Neural cell (in vitro differentiated cells): ENCODE data around the gene CCDC15. TPM values are rescaled to one million over a fixed set of nuclear protein-coding genes. Genes with fewer than 3 reads are reported as not detected.

ENCODE experiments used
- H2AFZ ChIP-seq: fragments of 200-600, 300-800 bp; sonication (generic), shearing (Covaris generic); 2 replicates; pipeline ENCODE4 v1.6.0; 2014; ENCODE audit warnings: low read depth, mild to moderate bottlenecking, antibody characterized with exemption, low read length, moderate library complexity
- H3F3A ChIP-seq: fragments of 200-600 bp; shearing (Covaris generic); 2 replicates; pipeline ENCODE4 v1.6.1; 2016; ENCODE audit warnings: mild to moderate bottlenecking, moderate library complexity, mixed read lengths, antibody characterized with exemption, low read length; ENCODE audit not compliant: insufficient read depth, poor library complexity, severe bottlenecking
- H3K27ac ChIP-seq: fragments of 200-600, 300-800 bp; sonication (generic), shearing (Covaris generic); 2 replicates; pipeline ENCODE4 v1.5.1; 2014; ENCODE audit warnings: mild to moderate bottlenecking, low read length, moderate library complexity
- H3K27me3 ChIP-seq: fragments of 300-800, 200-600 bp; sonication (generic), shearing (Covaris generic); 2 replicates; pipeline ENCODE4 v1.6.0; 2014; ENCODE audit warnings: mild to moderate bottlenecking, low read depth, low read length, moderate library complexity; ENCODE audit not compliant: insufficient read depth
- H3K36me3 ChIP-seq: fragments of 300-800, 200-600 bp; sonication (generic), shearing (Covaris generic); 2 replicates; pipeline ENCODE4 v1.5.1; 2014; ENCODE audit warnings: mild to moderate bottlenecking, antibody characterized with exemption, low read length, moderate library complexity; ENCODE audit not compliant: insufficient read depth
- H3K4me2 ChIP-seq: fragments of 300-800, 200-600 bp; sonication (generic), shearing (Covaris generic); 2 replicates; pipeline ENCODE4 v1.6.0; 2014; ENCODE audit warnings: mild to moderate bottlenecking, low read length
- H3K4me3 ChIP-seq: fragments of 300-800, 200-600 bp; sonication (generic), shearing (Covaris generic); 2 replicates; pipeline ENCODE4 v1.5.1; 2014; ENCODE audit warnings: mild to moderate bottlenecking, low read length, moderate library complexity
- H3K79me2 ChIP-seq: fragments of 200-600 bp; shearing (Covaris generic); replicated peaks from 2 replicates; pipeline ENCODE4 v1.6.0; 2014; ENCODE audit warnings: mild to moderate bottlenecking, low read length, moderate library complexity; ENCODE audit not compliant: insufficient read depth
- H3K9ac ChIP-seq: fragments of 300-800, 200-600 bp; sonication (generic), shearing (Covaris generic); 2 replicates; pipeline ENCODE4 v1.6.1; 2016; ENCODE audit warnings: mild to moderate bottlenecking, low read length, mixed read lengths
- H3K9me2 ChIP-seq: fragments of 200-600 bp; shearing (Covaris generic); 2 replicates; pipeline ENCODE4 v1.6.1; 2016; ENCODE audit warnings: mild to moderate bottlenecking, low read length, mixed read lengths; ENCODE audit not compliant: insufficient read depth
- H3K9me3 ChIP-seq: fragments of 200-600, 300-800 bp; sonication (generic), shearing (Covaris generic); 2 replicates; pipeline ENCODE4 v1.6.1; 2016; ENCODE audit warnings: mild to moderate bottlenecking, mixed run types, low read length, moderate library complexity, mixed read lengths
- H4K20me1 ChIP-seq: fragments of 200-600 bp; shearing (Covaris generic); 2 replicates; pipeline ENCODE4 v1.6.1; 2016; ENCODE audit warnings: mild to moderate bottlenecking, mixed run types; ENCODE audit not compliant: insufficient read depth
- EP300 ChIP-seq: fragments of 450-650 bp; conservative IDR thresholded peaks from 2 replicates; pipeline ENCODE4 v1.6.1; 2014; ENCODE audit warnings: antibody characterized with exemption, mild to moderate bottlenecking, moderate library complexity; ENCODE audit not compliant: poor library complexity, severe bottlenecking
- EZH2 ChIP-seq: fragments of 200-600, 300-800 bp; shearing (Covaris generic), sonication (generic); IDR thresholded peaks from 2 replicates; pipeline ENCODE4 v1.6.1; 2014; ENCODE audit warnings: antibody characterized with exemption, low read length, borderline replicate concordance, mild to moderate bottlenecking; ENCODE audit not compliant: insufficient read depth, poor library complexity, severe bottlenecking
- MXI1 ChIP-seq: fragments of 450-650 bp; conservative IDR thresholded peaks from 2 replicates; pipeline ENCODE4 v1.6.1; 2014; ENCODE audit warnings: antibody characterized with exemption, mild to moderate bottlenecking; ENCODE audit not compliant: poor library complexity, severe bottlenecking
- POLR2AphosphoS5 ChIP-seq: IDR thresholded peaks from 2 replicates; pipeline ENCODE4 v1.6.1; 2012
- RAD21 ChIP-seq: fragments of 450-650 bp; conservative IDR thresholded peaks from 2 replicates; pipeline ENCODE4 v1.6.1; 2014; ENCODE audit warnings: antibody characterized with exemption, mild to moderate bottlenecking, moderate library complexity
- SMC3 ChIP-seq: fragments of 450-650 bp; conservative IDR thresholded peaks from 2 replicates; pipeline ENCODE4 v1.6.1; 2014; ENCODE audit warnings: antibody characterized with exemption, mild to moderate bottlenecking, moderate library complexity; ENCODE audit not compliant: poor library complexity
- TAF1 ChIP-seq: IDR thresholded peaks from 2 replicates; pipeline ENCODE4 v1.6.1; 2012; ENCODE audit warnings: low read depth
- polyA plus RNA-seq: library from polyadenylated mRNA; depleted of rRNA; stranded (reverse); fragments of >200 nt; gene quantifications from 2 replicates; pipeline ENCODE4 v1.2.3, GENCODE V29; 2014
- TF ChIP-seq, protein P1 (sequence below): IDR thresholded peaks from 2 replicates; pipeline ENCODE4 v1.6.1; 2012; ENCODE audit warnings: borderline replicate concordance
- TF ChIP-seq, protein P2 (sequence below): fragments of 450-650 bp; IDR thresholded peaks from 2 replicates; pipeline ENCODE4 v1.5.1; 2014; ENCODE audit warnings: antibody characterized with exemption, mild to moderate bottlenecking, moderate library complexity; ENCODE audit not compliant: poor library complexity, severe bottlenecking

CCDC15 gene
- polyA plus RNA-seq, 1 donor from 2014 or later: 2.5 TPM

DNA sequence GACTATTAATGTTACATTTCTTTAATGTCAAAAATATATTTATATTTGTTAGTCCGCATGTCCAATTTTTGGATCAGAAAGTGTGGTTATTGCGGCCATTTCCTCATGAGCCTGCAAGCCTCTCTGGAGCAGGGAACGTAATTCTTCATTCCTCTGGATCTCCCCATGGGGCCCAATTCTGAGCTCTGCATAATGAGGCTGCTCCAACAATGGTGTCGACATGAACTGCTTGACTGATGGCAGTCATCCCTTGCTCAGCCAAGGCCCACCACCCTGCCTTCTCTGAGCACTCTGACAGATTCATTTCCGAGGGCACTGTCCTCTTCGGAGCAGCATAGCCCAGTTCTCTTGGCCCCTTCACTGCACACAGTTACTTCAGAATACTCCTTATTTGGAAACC is 15.0 kb upstream of the CCDC15 start:
- Histone ChIP-seq H3K9me2 (no peaks in the 10 kb centered on the region), H3F3A (no peaks in the 10 kb centered on the region), H3K9ac (no peak overlapping the region), H3K27me3 (no peaks in the 10 kb centered on the region), H2AFZ (no peak overlapping the region), H3K4me2 (no peak overlapping the region), H3K9me3 (no peaks in the 10 kb centered on the region), H3K27ac (no peak overlapping the region), H4K20me1 (no peaks in the 10 kb centered on the region), H3K36me3 (no peaks in the 10 kb centered on the region), H3K79me2 (no peaks in the 10 kb centered on the region), H3K4me3 (no peak overlapping the region)
- TF ChIP-seq, protein P1, sequence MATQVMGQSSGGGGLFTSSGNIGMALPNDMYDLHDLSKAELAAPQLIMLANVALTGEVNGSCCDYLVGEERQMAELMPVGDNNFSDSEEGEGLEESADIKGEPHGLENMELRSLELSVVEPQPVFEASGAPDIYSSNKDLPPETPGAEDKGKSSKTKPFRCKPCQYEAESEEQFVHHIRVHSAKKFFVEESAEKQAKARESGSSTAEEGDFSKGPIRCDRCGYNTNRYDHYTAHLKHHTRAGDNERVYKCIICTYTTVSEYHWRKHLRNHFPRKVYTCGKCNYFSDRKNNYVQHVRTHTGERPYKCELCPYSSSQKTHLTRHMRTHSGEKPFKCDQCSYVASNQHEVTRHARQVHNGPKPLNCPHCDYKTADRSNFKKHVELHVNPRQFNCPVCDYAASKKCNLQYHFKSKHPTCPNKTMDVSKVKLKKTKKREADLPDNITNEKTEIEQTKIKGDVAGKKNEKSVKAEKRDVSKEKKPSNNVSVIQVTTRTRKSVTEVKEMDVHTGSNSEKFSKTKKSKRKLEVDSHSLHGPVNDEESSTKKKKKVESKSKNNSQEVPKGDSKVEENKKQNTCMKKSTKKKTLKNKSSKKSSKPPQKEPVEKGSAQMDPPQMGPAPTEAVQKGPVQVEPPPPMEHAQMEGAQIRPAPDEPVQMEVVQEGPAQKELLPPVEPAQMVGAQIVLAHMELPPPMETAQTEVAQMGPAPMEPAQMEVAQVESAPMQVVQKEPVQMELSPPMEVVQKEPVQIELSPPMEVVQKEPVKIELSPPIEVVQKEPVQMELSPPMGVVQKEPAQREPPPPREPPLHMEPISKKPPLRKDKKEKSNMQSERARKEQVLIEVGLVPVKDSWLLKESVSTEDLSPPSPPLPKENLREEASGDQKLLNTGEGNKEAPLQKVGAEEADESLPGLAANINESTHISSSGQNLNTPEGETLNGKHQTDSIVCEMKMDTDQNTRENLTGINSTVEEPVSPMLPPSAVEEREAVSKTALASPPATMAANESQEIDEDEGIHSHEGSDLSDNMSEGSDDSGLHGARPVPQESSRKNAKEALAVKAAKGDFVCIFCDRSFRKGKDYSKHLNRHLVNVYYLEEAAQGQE: no peak
- TF ChIP-seq POLR2AphosphoS5 (no peak), RAD21 (no peak), EZH2 (no peak), EP300 (no peak), SMC3 (no peak), TAF1 (no peak), MXI1 (no peak)
- TF ChIP-seq, protein P2, sequence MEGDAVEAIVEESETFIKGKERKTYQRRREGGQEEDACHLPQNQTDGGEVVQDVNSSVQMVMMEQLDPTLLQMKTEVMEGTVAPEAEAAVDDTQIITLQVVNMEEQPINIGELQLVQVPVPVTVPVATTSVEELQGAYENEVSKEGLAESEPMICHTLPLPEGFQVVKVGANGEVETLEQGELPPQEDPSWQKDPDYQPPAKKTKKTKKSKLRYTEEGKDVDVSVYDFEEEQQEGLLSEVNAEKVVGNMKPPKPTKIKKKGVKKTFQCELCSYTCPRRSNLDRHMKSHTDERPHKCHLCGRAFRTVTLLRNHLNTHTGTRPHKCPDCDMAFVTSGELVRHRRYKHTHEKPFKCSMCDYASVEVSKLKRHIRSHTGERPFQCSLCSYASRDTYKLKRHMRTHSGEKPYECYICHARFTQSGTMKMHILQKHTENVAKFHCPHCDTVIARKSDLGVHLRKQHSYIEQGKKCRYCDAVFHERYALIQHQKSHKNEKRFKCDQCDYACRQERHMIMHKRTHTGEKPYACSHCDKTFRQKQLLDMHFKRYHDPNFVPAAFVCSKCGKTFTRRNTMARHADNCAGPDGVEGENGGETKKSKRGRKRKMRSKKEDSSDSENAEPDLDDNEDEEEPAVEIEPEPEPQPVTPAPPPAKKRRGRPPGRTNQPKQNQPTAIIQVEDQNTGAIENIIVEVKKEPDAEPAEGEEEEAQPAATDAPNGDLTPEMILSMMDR: no peak

GRCh38 chr11:124941703-124942102 is 12.3 kb upstream of the CCDC15 start:
- H3K27me3 ChIP-seq: no peaks in the 10 kb centered on the region
- no peak overlapping the region for H3K4me3 ChIP-seq
- no peak for TF ChIP-seq RAD21
- TF ChIP-seq, protein P2: no peak
- TF ChIP-seq EZH2: no peak
- TF ChIP-seq, protein P1: no peak
- TF ChIP-seq MXI1: no peak
- no peaks in the 10 kb centered on the region for H3K79me2 ChIP-seq
- no peaks in the 10 kb centered on the region for H3K36me3 ChIP-seq
- H3F3A ChIP-seq: no peaks in the 10 kb centered on the region
- no peaks in the 10 kb centered on the region for H4K20me1 ChIP-seq
- H3K27ac ChIP-seq: no peak overlapping the region
- H3K9me3 ChIP-seq: no peaks in the 10 kb centered on the region
- no peaks in the 10 kb centered on the region for H3K9me2 ChIP-seq
- no peak overlapping the region for H3K4me2 ChIP-seq
- H2AFZ ChIP-seq: no peak overlapping the region
- no peak overlapping the region for H3K9ac ChIP-seq
